Left lobe of liver (tissue), 2 donors: Measurements from ENCODE around the gene CAPZB. TPM values are rescaled to one million over a fixed set of nuclear protein-coding genes. Genes with fewer than 3 reads are reported as not detected.
A peak's percentile ranks its signal among the peaks of the same experiment; 100 is the strongest.

ENCODE experiments used
- ATAC-seq: fragments of 200-7000 bp; cut with Tn5 transposase; one replicate; pipeline ENCODE4 v1.9.1; 2020; ENCODE audit warnings: mild to moderate bottlenecking, moderate library complexity
- DNase-seq: peaks from one replicate; pipeline ENCODE4 v3.0.0-alpha.2; 2020; ENCODE audit warnings: low spot score
- total RNA-seq: library from RNA; stranded (reverse); gene quantifications from one replicate; pipeline ENCODE4 v1.2.1, GENCODE V29; 2021
- donor health status: DM: no; HTN: no; CAD: no; lungs with moderate emphysema.
- donor health status: DM: no; HTN: yes; CAD: no.

CAPZB gene
- total RNA-seq, 1 donor from 2014 or later = 91.4 TPM

DNA sequence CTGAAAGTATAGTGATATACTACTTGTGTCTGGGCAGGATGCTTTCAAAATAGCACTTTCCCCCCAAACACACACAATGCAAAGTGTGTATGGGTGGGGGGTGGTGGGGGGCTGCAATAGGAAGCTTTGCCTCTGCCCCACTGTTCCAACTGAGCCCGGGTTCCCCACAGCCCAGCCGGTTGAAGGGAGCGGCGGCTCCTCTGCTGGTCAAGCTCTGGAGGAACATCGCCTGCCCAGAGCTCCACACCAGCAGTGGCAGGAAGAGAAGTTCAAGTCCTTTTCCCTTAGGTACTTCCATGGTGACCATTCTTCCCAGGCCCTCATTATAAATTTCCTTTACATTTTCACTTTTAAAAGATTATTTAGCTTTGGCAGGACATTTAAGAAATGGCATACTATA, 74.9 kb downstream of the CAPZB start:
- DNase-seq (no peak), ATAC-seq (peak; percentile 13)

DNA sequence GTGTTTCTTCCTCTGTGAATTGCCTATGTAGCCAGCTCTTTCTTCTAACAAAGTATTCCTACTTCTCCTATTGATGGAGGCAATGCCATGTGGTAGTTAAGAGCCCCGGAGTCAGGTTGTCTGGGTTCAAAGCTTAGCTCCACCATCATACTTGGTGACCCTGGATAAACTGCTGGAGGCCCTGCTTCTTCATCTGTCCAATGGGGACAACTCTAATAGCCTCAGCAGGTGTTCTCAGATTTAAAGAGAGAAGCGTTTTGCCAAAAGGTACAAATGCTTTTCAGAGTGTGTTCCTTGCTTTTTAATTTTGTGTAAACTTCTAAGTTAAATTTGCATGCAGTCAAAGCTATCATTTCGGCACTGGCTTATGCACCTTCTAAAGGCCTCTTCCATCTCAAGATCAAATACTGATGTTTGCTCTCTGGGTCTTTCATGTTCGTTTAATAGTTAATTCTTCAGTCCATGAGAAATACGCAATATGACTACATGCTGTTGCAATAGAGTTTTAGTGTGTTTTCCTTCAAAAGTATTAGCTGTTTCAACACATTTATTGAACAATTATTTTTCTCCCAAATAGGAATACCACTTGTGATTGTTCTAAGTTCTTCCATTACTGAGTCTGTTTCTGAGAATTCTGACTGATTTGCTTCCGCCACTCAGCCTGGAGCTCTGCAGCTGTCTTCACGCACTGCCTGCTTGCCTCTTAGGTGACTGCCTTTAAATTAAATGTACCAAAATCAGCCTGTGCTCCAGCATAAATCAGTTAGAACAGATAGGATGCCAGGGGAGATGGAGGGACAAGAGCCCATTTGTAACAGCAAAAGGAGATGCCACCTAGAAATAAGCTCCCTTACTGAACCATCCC, 75.6 kb downstream of the CAPZB start:
- ATAC-seq (no peak), DNase-seq (no peak)

DNA sequence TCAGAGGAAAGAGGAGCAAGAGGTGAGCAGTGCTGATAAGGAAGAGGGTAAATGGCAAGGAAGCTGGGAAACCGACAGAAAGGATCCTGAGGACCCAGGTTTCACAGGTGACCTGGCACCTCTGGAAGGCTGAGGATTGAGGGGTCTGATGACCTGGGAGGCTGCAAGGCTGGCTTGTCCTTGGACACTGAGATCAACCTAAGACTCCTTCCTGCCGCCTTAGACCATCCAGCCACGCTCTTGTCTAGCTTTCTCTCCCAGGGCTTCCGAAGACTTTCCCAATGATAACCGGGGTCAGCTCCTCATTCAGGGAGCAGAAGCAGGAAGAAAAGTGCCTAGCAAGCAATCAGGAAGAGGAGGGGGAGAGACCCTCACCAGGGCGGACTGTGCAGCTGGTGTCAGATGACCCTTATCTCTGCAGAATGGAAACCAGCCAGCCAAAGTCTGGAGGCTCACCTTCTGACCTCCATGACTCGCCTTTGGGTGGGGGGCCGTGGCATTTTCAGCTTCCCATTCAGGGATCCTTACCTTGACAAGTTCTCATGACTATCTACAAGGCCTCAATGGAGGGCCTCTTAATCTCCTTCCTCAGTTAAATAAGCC, 77.7 kb downstream of the CAPZB start:
- DNase-seq (no peak), ATAC-seq (no peak)

- ATAC-seq (no peak), DNase-seq (no peak)
These were observed 78.7 kb downstream of the CAPZB start for GRCh38 chr1:19406680-19407079.

DNA sequence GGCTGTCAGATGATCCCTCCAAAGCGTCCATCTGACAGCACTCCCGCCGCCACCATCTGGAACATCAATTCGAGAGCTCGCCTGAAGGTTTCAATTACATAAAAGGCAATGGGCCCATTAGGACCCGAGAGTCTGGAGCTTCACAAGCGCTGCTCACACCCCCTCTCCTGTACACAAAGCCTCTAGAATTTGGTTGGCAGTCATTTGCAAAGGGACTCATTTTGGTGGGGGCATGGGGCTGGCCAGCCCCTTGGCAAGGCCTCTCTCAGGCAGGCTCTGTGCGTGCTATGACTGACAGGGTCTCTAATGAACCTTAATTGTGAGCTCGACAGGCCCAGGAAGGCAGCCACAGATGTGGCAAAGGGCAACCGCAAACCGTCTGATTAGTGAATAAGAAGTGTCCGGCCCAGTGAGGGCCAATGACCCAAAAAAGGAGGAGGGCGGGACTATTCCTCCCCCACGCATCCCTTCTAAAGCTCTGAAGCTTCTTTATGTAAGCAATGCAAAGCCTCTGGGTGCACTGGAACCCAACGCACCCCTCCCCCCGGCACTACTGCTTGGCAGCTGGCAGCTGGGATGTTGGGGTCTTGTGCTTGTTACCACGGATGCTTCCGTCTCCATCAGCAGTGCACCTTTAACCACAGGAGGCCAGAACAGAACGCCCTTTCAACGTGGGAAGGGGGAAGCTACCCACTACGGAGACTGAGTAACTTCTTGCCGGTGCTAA, 79.4 kb downstream of the CAPZB start:
- DNase-seq (no peak), ATAC-seq (no peak)

DNA sequence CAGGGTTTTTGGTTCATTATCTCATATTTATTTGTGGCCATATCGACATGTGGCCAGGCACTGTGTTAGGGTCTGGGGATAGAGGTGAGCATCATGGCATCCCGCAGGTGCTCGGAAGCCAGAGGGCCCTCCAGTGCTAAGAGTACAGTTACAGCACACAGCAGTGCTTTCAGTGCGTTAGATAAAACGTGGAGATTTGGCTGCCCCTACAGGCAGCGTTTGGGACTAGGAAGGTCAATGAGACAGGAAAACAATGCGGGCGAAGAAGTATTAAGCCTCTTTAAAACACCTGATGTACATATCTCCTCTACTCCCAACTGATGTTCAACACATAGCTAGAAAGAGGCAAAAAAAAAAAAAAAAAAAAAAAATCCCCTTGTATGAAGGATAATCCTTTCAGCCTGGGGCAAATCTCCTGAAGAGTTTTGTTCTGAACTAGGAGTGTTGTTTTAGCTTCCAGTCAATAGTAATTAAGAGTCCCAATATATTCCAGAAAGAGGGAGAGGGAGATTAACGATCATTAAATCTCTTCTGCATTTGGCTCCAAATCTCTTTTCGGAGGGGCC, 80.1 kb downstream of the CAPZB start:
- ATAC-seq (no peak), DNase-seq (no peak)

GRCh38 chr1:19404748-19405147, 80.6 kb downstream of the CAPZB start:
- DNase-seq (no peak), ATAC-seq (no peak)

DNA sequence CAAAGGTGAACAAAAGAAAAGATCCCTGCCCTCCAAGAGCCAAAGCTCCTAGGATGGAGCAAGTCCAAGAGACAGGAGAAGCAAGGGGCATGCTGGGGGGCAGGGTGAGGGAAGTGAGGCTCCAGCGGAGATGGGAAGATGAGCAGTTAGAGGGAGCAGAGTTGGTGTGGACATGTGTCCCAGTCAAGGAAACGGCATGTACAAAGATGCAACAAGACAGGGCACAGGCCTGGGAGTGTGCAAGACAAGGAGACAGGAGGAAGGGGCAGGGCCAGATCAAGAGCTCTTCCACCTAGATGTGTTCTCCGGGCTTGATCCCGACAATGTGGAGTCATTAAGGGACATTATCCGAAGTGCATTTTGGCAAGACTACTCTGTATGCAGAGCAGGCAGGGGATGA, 82.1 kb downstream of the CAPZB start:
- ATAC-seq (no peak), DNase-seq (no peak)

DNA sequence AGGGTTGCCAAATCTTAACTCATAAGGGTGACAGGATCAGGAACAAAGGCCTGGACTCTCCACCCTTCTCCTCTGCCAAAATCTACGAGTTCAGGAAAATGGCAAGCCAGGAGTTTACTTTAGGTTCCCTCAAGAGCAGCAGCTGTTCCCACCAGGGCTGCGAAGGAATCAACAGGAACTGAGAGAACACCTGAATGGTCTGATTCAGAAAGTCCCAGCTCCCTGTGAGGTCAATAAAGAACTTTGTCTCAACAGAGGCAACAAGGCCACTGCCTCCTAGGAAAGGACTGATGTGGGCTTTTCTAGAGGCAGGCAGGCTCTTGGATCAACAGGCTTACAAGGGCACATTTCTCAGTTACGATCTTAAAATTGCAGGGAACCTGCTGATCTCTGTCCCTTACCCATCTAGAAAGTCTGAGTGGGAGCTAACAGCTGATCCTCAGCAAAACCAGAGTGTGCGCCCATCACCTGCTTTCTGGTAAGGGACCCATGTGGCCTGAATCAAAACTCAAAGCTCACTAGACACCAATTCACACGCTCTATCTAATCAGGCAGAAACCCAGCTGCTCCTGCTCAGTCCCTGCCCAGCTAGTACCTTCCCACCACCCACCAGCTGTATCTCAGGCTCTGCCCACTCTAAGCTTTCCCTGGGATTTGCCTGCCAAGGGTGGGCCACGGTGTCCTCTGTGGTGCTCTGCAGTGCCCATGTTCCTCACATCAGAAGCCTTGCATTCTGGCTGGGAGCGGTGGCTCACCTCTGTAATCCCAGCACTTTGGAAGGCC, 83.1 kb downstream of the CAPZB start:
- DNase-seq = no peak
- peak; percentile 31 for ATAC-seq

- no peak for DNase-seq
- no peak for ATAC-seq
These were observed 83.8 kb downstream of the CAPZB start for GRCh38 chr1:19401535-19401889.

- DNase-seq (no peak), ATAC-seq (no peak)
These were observed 84.3 kb downstream of the CAPZB start for GRCh38 chr1:19400875-19401534.

DNA sequence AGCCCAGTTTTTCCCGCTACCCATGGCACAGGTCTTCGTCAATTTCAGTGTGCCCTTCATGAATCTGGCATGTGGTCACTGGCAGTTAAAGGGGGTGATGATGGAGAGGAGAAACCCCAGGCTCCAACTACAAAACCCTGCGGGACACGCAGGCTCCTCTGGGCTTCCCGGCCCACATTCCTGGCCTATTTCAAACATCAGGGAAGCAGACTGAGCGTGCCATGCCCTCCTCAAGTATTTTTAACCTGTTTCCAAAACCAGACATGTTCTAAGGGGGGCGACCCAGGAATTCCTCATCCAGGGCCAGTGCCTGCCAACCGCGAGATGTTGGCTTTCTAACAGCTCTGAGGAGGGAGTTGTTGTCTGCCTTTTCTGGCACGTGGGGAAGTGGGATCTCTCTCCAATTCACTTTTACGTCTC, 85.1 kb downstream of the CAPZB start:
- ATAC-seq (no peak), DNase-seq (no peak)

DNA sequence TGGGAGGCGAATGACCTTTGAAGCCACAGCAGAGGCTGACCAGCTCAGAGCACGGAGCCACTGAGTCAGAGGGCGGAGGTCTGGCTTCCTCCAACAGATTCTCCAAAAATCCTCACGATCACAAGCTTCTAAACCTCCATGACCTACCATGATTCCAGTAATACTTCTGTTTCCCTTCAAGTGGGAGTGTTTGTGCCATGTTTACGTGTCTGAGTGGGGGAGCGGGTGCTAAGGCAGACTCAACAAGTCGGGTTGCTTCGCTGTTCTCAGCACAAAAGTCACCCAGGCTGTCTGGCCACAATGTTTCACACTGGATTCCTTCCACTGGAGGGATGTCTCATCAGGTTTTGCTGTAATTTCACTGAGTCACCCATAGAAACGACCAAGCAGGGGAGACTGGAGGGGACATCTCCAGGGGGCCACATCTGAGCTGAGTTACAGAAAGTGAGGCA, 87.0 kb downstream of the CAPZB start:
- DNase-seq (no peak), ATAC-seq (no peak)

DNA sequence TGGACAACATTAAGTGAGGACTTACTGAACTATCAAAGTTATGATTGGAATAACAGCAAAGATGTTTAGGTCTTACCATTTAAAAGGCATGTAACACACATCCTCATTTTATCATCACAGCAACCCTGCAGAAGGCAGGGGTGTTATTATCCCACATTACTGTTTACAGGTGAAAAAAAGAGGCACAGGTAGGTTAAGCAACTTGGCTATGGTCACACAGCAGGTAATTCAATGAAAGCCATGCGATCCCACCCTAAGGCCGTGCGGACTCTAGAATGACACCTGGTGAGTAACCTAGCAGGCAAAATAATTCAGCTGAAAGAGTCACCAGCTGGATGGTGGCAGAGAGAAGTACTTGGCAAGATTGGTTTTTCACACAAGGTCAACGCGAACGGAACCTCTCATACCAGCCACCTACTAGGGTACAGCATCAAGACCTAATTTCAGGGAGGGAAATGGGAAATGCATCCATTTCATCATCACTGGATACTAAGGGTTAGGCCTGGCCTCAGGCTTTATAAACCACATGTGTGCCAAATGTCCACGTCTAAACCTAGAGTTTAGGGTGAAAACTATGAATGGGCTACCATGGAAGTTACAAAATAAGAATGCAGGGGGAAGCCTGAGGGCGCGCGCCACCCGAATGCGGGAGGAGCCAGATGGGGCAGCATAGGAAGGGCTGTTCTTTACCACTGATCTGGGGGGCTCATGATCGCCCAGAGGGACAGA, 88.0 kb downstream of the CAPZB start:
- DNase-seq = no peak
- ATAC-seq = no peak

DNA sequence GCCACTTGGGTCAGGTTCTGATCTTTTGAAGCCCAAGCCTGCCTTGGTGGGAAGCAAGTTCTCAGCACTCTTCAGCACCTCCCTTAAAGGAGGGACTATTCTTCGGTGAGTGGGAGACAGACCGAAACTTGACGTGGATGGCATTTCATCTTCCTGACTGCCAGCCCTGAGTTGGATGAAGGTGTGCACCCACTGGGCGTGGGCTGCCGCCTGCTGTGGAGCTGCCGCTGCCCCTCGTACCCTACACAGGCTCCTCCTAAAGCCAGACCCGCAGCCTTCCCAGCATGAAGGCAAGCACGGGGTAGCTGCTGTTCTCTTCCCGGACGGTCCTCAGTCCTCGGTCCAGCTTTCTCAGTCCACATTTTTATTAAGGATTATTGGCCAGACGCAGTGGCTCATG, 89.1 kb downstream of the CAPZB start:
- DNase-seq (no peak), ATAC-seq (no peak)

DNA sequence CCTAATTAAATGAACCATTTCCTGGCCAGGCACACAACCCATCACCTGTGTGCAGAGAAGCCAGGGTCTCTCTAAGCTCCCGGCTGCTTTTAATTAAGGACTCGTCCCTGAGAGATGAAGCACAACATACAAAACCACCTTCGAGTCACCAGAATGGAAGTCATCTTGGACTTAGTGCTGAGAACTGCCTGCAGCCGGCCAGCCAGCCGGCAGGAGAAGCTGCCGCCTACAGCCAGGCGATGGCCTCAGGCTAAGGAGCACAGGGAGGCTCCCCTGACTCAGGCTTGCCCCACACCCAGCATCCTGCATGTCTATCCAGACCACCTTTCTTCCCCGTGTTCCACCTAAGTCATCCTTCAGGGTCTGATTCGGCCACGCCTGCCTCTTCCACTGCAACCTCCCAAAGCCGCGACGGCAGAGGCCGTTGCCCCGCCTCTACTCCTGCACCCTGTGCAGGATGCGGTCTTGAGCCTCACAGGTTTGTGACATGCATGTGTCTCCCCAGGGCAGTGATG, 89.6 kb downstream of the CAPZB start:
- DNase-seq = no peak
- no peak for ATAC-seq

- no peak for ATAC-seq
These were observed 92.3 kb downstream of the CAPZB start for GRCh38 chr1:19393046-19393445.

GRCh38 chr1:19392221-19392620, 93.1 kb downstream of the CAPZB start:
- DNase-seq = no peak
- no peak for ATAC-seq

More at GRCh38 chr1:19393046-19393445, 92.3 kb downstream of the CAPZB start:
- no peak for DNase-seq

DNA sequence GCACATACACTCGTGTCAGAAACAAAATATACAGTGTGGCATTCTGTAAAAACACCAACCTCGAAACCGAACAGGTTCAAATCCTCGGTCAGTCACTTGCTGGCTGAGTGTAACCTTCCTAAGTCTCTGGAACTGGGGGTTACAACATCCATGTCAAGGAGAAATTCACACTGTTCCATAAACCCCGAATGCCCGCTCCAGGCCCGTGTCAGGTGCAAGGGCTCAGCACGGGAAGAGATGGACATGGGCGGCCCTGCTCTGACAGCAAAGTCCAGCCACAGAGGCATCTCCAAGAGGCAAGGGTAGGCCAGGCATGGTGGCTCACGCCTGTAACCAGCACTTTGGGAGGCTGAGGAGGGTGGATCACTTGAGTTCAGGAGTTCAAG, 93.8 kb downstream of the CAPZB start:
- ATAC-seq = peak; percentile 11
- DNase-seq = no peak
